ENCODE measurements around the gene NPY4R2. TPM values are rescaled to one million over a fixed set of nuclear protein-coding genes. Genes with fewer than 3 reads are reported as not detected.
"Not testable (repeated sequence)": the region's sequence is repeated elsewhere in the genome, so short reads cannot be mapped to it uniquely, and the experiment has no call there.

NPY4R2 gene
- total RNA-seq, 2 donors from 2014 or later: 0.24 TPM; not detected in 1

DNA sequence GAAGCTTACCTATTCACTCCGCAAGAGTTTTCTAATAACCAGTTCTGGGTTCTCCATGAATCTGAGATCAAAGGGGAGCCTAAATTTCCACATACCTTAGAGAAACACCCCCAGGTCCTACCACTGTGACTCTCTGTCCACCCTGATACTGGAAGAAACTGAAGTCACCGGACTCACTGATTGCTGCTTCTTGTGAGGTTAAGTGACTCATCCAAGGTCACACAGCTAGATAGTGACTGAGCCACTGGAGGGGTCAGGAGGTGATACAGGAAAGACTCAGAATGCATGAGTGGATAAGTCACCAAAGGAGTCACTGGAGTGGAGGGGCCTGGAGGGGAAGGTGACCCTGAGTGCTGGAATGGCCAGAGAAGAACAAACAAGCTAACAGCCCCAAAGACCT, 9.8 kb downstream of the NPY4R2 start:
- H3K36me3 Mint-ChIP-seq (ENCODE audit: low read depth); H3K27ac Mint-ChIP-seq; H3K9me3 ChIP-seq (ENCODE audit: control insufficient read depth, low read length); H3K27me3 ChIP-seq (ENCODE audit: control insufficient read depth, insufficient read depth, low read length, poor library complexity, severe bottlenecking); H3K27me3 Mint-ChIP-seq (ENCODE audit: insufficient read depth); H3K4me1 ChIP-seq (ENCODE audit: control insufficient read depth, insufficient read depth, low read length); H3K4me3 Mint-ChIP-seq; H3K4me3 ChIP-seq (ENCODE audit: low read length); DNase-seq; H3K9ac ChIP-seq (ENCODE audit: extremely low read depth, low read length, poor library complexity, severe bottlenecking); H3K27ac ChIP-seq (ENCODE audit: low read depth, low read length); H3K4me1 Mint-ChIP-seq; H3K36me3 ChIP-seq (ENCODE audit: control insufficient read depth, insufficient read depth, low read length); H3K9me3 Mint-ChIP-seq: not testable (repeated sequence)
- no CpG with 5 or more reads among the region's 2 CpGs for WGBS, 2 experiments (ENCODE audit: insufficient coverage in 1 of 2, insufficient read length in 1 of 2)

DNA sequence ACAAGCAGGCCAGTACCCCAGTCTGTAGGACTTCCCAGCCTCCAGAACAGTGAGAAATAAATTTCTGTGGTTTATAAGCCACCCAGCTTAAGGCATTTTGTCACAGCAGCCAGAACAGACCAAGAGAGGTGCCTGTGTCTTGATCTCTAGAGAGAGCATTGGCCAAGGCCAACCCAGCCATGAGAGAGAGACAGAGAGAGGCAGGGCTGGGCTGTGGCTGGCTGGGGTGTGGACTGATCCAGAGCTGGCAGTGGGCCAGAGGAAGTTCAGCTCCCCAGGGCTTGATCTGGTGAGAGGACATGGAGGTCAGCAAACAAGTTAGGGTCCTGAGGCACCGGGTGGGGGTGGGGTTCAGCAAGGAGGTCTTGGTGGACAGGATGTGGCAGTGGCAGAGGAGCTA, 14.4 kb downstream of the NPY4R2 start:
- not testable (repeated sequence) for H3K4me3 ChIP-seq (ENCODE audit: low read length); H3K9me3 ChIP-seq (ENCODE audit: control insufficient read depth, low read length); H3K27me3 ChIP-seq (ENCODE audit: control insufficient read depth, insufficient read depth, low read length, poor library complexity, severe bottlenecking); DNase-seq; H3K27me3 Mint-ChIP-seq (ENCODE audit: insufficient read depth); H3K4me1 Mint-ChIP-seq; H3K4me1 ChIP-seq (ENCODE audit: control insufficient read depth, insufficient read depth, low read length); H3K9me3 Mint-ChIP-seq; H3K4me3 Mint-ChIP-seq; H3K9ac ChIP-seq (ENCODE audit: extremely low read depth, low read length, poor library complexity, severe bottlenecking); H3K27ac ChIP-seq (ENCODE audit: low read depth, low read length); H3K36me3 ChIP-seq (ENCODE audit: control insufficient read depth, insufficient read depth, low read length); H3K27ac Mint-ChIP-seq; H3K36me3 Mint-ChIP-seq (ENCODE audit: low read depth)
- no CpG with 5 or more reads among the region's 1 CpG for WGBS, 2 experiments (ENCODE audit: insufficient coverage in 1 of 2, insufficient read length in 1 of 2)

DNA sequence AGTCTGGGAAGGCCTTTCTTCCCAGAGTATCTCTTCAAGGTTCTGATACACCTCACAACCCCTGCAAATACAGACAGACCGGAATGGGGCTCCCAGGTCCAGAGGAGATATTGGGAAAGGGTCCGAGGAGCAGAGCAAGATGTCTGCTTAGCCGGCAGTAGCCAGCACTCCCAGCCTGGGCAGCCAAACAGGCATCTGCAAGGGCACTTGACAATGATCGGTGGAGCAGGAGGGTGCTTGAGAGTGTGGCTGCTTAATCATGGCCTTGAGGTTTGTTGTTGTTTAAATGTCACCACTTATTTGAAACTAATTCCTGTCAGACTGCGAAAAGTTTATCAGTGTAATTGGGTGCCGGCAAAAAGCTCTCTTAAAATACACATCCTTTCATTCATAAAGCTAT, 15.0 kb downstream of the NPY4R2 start:
- not testable (repeated sequence) for H3K36me3 Mint-ChIP-seq (ENCODE audit: low read depth); H3K9me3 ChIP-seq (ENCODE audit: control insufficient read depth, low read length); H3K4me1 Mint-ChIP-seq; H3K27ac ChIP-seq (ENCODE audit: low read depth, low read length); H3K27me3 Mint-ChIP-seq (ENCODE audit: insufficient read depth); H3K9ac ChIP-seq (ENCODE audit: extremely low read depth, low read length, poor library complexity, severe bottlenecking); H3K4me3 Mint-ChIP-seq; H3K27me3 ChIP-seq (ENCODE audit: control insufficient read depth, insufficient read depth, low read length, poor library complexity, severe bottlenecking); H3K9me3 Mint-ChIP-seq; H3K4me1 ChIP-seq (ENCODE audit: control insufficient read depth, insufficient read depth, low read length); H3K27ac Mint-ChIP-seq; H3K36me3 ChIP-seq (ENCODE audit: control insufficient read depth, insufficient read depth, low read length); H3K4me3 ChIP-seq (ENCODE audit: low read length); DNase-seq
- WGBS, 2 experiments (ENCODE audit: insufficient coverage in 1 of 2, insufficient read length in 1 of 2): no CpG with 5 or more reads among the region's 6 CpGs

DNA sequence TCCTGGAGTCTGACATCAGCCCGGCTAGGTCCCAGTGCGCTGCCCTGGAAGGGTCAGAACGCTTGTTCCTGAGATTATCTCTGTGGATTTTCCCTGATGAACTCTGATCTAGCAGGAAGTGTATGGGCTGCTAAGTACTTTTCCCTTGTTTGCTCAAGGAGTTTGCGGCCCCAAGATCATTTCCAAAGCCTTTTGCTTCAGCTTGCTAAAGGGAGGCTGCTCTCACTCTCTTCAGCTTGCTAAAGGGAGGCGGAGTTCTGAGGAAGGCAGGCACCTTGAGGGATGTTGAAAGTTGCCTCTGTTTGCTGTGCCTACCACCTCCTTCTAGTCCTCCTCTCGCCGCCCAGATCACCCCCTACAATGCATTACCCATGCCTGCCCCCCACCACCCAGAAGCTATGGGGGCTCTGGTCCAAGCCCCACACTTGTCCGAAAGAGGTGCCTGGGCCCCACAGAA, 18.3 kb downstream of the NPY4R2 start:
- WGBS, 2 experiments (ENCODE audit: insufficient coverage in 1 of 2, insufficient read length in 1 of 2): 83% methylated on average over 7 of the region's 8 CpGs; no CpG with 5 or more reads in 1 of the 2 experiments

DNA sequence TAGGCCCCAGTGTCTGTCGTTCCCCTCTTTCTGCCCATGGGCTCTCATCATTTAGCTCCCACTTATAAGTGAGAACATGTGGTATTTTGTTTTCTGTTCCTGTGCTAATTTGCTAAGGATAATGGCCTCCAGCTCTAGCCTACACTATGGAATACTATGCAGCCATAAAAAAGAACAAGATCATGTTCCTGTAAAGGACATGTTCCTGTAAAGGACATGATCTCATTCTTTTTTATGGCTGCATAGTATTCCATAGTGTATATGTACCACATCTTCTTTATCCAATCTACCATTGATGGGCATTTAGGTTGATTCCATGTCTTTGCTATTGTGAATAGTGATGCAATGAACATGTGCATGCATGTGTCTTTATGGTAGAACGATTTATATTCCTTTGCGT, 19.2 kb downstream of the NPY4R2 start:
- H3K27me3 Mint-ChIP-seq (ENCODE audit: insufficient read depth); H3K27ac Mint-ChIP-seq; H3K36me3 ChIP-seq (ENCODE audit: control insufficient read depth, insufficient read depth, low read length); H3K27me3 ChIP-seq (ENCODE audit: control insufficient read depth, insufficient read depth, low read length, poor library complexity, severe bottlenecking); DNase-seq; H3K27ac ChIP-seq (ENCODE audit: low read depth, low read length); H3K9me3 ChIP-seq (ENCODE audit: control insufficient read depth, low read length); H3K4me3 ChIP-seq (ENCODE audit: low read length); H3K9ac ChIP-seq (ENCODE audit: extremely low read depth, low read length, poor library complexity, severe bottlenecking); H3K36me3 Mint-ChIP-seq (ENCODE audit: low read depth); H3K9me3 Mint-ChIP-seq; H3K4me3 Mint-ChIP-seq; H3K4me1 ChIP-seq (ENCODE audit: control insufficient read depth, insufficient read depth, low read length): not testable (repeated sequence)
- peaks cover 14% of the 10 kb centered on the region for H3K4me1 Mint-ChIP-seq
- no CpG with 5 or more reads among the region's 3 CpGs for WGBS, 2 experiments (ENCODE audit: insufficient coverage in 1 of 2, insufficient read length in 1 of 2)

More for the DNA sequence above, 18.3 kb downstream of the NPY4R2 start:
- not testable (repeated sequence) for H3K9me3 ChIP-seq (ENCODE audit: control insufficient read depth, low read length); H3K4me3 Mint-ChIP-seq; H3K27ac ChIP-seq (ENCODE audit: low read depth, low read length); H3K27me3 Mint-ChIP-seq (ENCODE audit: insufficient read depth); H3K4me1 Mint-ChIP-seq; H3K9ac ChIP-seq (ENCODE audit: extremely low read depth, low read length, poor library complexity, severe bottlenecking); H3K36me3 ChIP-seq (ENCODE audit: control insufficient read depth, insufficient read depth, low read length); H3K27me3 ChIP-seq (ENCODE audit: control insufficient read depth, insufficient read depth, low read length, poor library complexity, severe bottlenecking); H3K9me3 Mint-ChIP-seq; H3K36me3 Mint-ChIP-seq (ENCODE audit: low read depth); H3K4me3 ChIP-seq (ENCODE audit: low read length); H3K4me1 ChIP-seq (ENCODE audit: control insufficient read depth, insufficient read depth, low read length); H3K27ac Mint-ChIP-seq
- DNase-seq: peak; percentile 42

DNA sequence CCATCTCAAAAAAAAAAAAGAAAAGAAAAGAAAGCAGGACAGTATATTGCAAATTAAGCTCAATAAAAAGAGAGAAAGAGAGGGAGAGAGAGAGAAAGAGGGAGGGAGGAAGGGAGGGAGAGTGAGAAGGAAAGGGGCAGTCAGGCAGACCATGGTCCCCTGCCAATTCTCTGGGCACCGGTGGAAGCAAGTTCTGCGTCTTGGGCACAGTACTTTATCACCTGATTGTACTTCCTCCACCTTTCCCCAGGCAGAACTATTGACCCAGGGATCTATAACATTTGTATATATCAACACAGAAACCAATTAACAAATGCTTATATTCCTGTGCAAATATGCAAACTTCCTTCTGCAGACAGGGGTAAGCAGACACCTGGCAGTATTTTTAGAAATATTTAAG, 22.4 kb downstream of the NPY4R2 start:
- not testable (repeated sequence) for H3K4me1 ChIP-seq (ENCODE audit: control insufficient read depth, insufficient read depth, low read length); DNase-seq; H3K36me3 ChIP-seq (ENCODE audit: control insufficient read depth, insufficient read depth, low read length); H3K27ac ChIP-seq (ENCODE audit: low read depth, low read length); H3K4me3 Mint-ChIP-seq; H3K27me3 ChIP-seq (ENCODE audit: control insufficient read depth, insufficient read depth, low read length, poor library complexity, severe bottlenecking); H3K4me3 ChIP-seq (ENCODE audit: low read length); H3K36me3 Mint-ChIP-seq (ENCODE audit: low read depth); H3K27ac Mint-ChIP-seq; H3K9me3 ChIP-seq (ENCODE audit: control insufficient read depth, low read length); H3K27me3 Mint-ChIP-seq (ENCODE audit: insufficient read depth); H3K9ac ChIP-seq (ENCODE audit: extremely low read depth, low read length, poor library complexity, severe bottlenecking); H3K9me3 Mint-ChIP-seq
- H3K4me1 Mint-ChIP-seq: peaks cover 14% of the 10 kb centered on the region
- no CpG with 5 or more reads among the region's 2 CpGs for WGBS, 2 experiments (ENCODE audit: insufficient coverage in 1 of 2, insufficient read length in 1 of 2)

DNA sequence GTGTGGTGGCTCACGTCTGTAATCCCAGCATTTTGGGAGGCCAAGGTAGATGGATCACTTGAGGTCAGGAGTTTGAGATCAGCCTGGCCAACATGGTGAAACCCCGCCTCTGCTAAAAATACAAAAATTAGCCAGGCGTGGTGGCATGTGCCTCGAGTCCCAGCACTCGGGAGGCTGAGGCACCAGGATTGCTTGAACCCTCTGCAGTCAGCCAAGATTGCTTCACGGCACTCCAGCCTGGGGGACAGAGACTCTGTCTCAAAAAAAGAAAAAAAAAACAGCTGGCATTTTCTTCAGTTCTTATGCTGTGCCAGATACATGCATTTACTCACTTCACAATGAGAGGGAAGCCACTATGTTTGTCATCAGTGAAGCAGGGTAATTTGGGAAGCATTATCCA, 22.9 kb downstream of the NPY4R2 start:
- H3K4me3 ChIP-seq (ENCODE audit: low read length); H3K4me1 ChIP-seq (ENCODE audit: control insufficient read depth, insufficient read depth, low read length); H3K36me3 ChIP-seq (ENCODE audit: control insufficient read depth, insufficient read depth, low read length); H3K27me3 Mint-ChIP-seq (ENCODE audit: insufficient read depth); H3K4me3 Mint-ChIP-seq; DNase-seq; H3K9me3 ChIP-seq (ENCODE audit: control insufficient read depth, low read length); H3K9me3 Mint-ChIP-seq; H3K27ac ChIP-seq (ENCODE audit: low read depth, low read length); H3K36me3 Mint-ChIP-seq (ENCODE audit: low read depth); H3K27me3 ChIP-seq (ENCODE audit: control insufficient read depth, insufficient read depth, low read length, poor library complexity, severe bottlenecking); H3K9ac ChIP-seq (ENCODE audit: extremely low read depth, low read length, poor library complexity, severe bottlenecking): not testable (repeated sequence)
- Mint-ChIP-seq H3K4me1 (peaks cover 14% of the 10 kb centered on the region), H3K27ac (peak overlapping the region; percentile 45)
- 88 to 96% methylated on average over 3 to 6 of the region's 6 CpGs for WGBS, 2 experiments (ENCODE audit: insufficient coverage in 1 of 2, insufficient read length in 1 of 2)

All from endodermal cell (in vitro differentiated cells).